Endodermal cell (in vitro differentiated cells): Measurements from ENCODE around the gene CDH23. TPM values are rescaled to one million over a fixed set of nuclear protein-coding genes. Genes with fewer than 3 reads are reported as not detected.

Experiments
- DNase-seq: peaks from one replicate; pipeline ENCODE4 v3.0.0-alpha.2; 2017
- H3K27ac ChIP-seq: 2 replicates; pipeline ENCODE4 v1.5.1; 2013; ENCODE audit warnings: mild to moderate bottlenecking, low read depth, low read length, moderate library complexity
- H3K27me3 ChIP-seq: 2 replicates; pipeline ENCODE4 v1.6.1; 2013; ENCODE audit warnings: mild to moderate bottlenecking, low read length, moderate library complexity; ENCODE audit not compliant: insufficient read depth, control insufficient read depth, poor library complexity, severe bottlenecking
- H3K36me3 ChIP-seq: 2 replicates; pipeline ENCODE4 v1.7.0; 2013; ENCODE audit warnings: mild to moderate bottlenecking, low read length, moderate library complexity; ENCODE audit not compliant: control insufficient read depth, insufficient read depth
- H3K4me1 ChIP-seq: one replicate; pipeline ENCODE4 v1.7.0; 2013; ENCODE audit warnings: low read length; ENCODE audit not compliant: control insufficient read depth, insufficient read depth
- H3K4me3 ChIP-seq: 2 replicates; pipeline ENCODE4 v1.5.1; 2013; ENCODE audit warnings: mild to moderate bottlenecking, low read length, moderate library complexity
- H3K9ac ChIP-seq: 2 replicates; pipeline ENCODE4 v1.6.1; 2013; ENCODE audit warnings: mild to moderate bottlenecking, low read length, moderate library complexity; ENCODE audit not compliant: poor library complexity, severe bottlenecking; ENCODE audit errors: extremely low read depth
- H3K9me3 ChIP-seq: 2 replicates; pipeline ENCODE4 v1.6.1; 2013; ENCODE audit warnings: mild to moderate bottlenecking, low read length, moderate library complexity; ENCODE audit not compliant: control insufficient read depth
- H3K27ac Mint-ChIP-seq: 2 replicates; pipeline ENCODE4 v1.8.0; 2020; ENCODE audit warnings: mixed read lengths
- H3K27me3 Mint-ChIP-seq: 2 replicates; pipeline ENCODE4 v1.8.0; 2021; ENCODE audit warnings: mild to moderate bottlenecking, mixed read lengths; ENCODE audit not compliant: insufficient read depth
- H3K36me3 Mint-ChIP-seq: 2 replicates; pipeline ENCODE4 v1.8.0; 2020; ENCODE audit warnings: low read depth, mixed read lengths
- H3K4me1 Mint-ChIP-seq: 2 replicates; pipeline ENCODE4 v1.8.0; 2020; ENCODE audit warnings: mixed read lengths
- H3K4me3 Mint-ChIP-seq: 2 replicates; pipeline ENCODE4 v1.8.0; 2020; ENCODE audit warnings: mild to moderate bottlenecking, moderate library complexity, mixed read lengths
- H3K9me3 Mint-ChIP-seq: 2 replicates; pipeline ENCODE4 v1.8.0; 2020; ENCODE audit warnings: mild to moderate bottlenecking, mixed read lengths
- WGBS, 2 experiments: methylation state at CpG; one replicate each; pipeline versions ENCODE4 v1.1.5 to v1.1.7; 2013; ENCODE audit warnings: missing lambda C conversion rate in 2 of 2, mixed read lengths in 1 of 2; ENCODE audit not compliant: insufficient coverage in 1 of 2, insufficient read length in 1 of 2; 5-methylcytosine and 5-hydroxymethylcytosine counted together
- total RNA-seq, 2 donors: library from RNA; stranded (reverse); fragmentation: NEBNext Ultra II Directional in 1 of 2; extraction: Animal tissue kit (Norgen Biotek cat#: 25700) in 1 of 2; gene quantifications; 2 replicates in 1 of 2; 3 replicates in 1 of 2; pipeline ENCODE4 v1.2.1, GENCODE V29; 2021
- TF ChIP-seq, protein P1 (sequence below): fragments of 200-600 bp; sonication (generic); conservative IDR thresholded peaks from 2 replicates; pipeline ENCODE4 v1.5.0; 2021; ENCODE audit warnings: antibody characterized with exemption, mild to moderate bottlenecking

The CDH23 gene
- total RNA-seq, 2 donors from 2014 or later = 2.1 to 4.2 TPM

DNA sequence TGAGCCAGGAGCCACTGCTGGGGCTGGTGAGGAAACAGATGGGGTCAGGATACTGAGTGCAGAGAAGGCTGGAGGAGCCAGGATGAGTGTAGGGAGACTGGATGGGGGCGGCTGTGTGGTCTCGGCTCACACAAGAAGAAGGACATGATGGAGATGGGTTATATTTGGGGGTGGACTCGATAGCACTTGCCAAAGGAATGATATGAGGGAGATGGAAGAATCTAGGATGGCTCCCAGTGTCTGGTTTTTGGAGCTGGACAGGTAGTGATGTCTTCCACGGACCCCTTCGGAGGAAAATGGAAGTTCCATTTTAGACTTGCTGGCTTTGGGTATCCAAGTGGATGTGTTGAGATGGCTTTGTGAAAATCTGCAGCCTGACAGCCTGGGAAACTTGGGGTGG, 83.9 kb downstream of the CDH23 start:
- Histone ChIP-seq H3K9me3 (no peaks in the 10 kb centered on the region), H3K27me3 (no peaks in the 10 kb centered on the region), H3K27ac (no peak overlapping the region), H3K36me3 (no peaks in the 10 kb centered on the region), H3K4me1 (no peaks in the 10 kb centered on the region), H3K9ac (no peak overlapping the region), H3K4me3 (no peak overlapping the region)
- Mint-ChIP-seq H3K4me1 (no peaks in the 10 kb centered on the region), H3K4me3 (no peak overlapping the region), H3K9me3 (no peaks in the 10 kb centered on the region), H3K27ac (no peak overlapping the region), H3K27me3 (peaks cover 6% of the 10 kb centered on the region), H3K36me3 (no peaks in the 10 kb centered on the region)
- TF ChIP-seq, protein P1, sequence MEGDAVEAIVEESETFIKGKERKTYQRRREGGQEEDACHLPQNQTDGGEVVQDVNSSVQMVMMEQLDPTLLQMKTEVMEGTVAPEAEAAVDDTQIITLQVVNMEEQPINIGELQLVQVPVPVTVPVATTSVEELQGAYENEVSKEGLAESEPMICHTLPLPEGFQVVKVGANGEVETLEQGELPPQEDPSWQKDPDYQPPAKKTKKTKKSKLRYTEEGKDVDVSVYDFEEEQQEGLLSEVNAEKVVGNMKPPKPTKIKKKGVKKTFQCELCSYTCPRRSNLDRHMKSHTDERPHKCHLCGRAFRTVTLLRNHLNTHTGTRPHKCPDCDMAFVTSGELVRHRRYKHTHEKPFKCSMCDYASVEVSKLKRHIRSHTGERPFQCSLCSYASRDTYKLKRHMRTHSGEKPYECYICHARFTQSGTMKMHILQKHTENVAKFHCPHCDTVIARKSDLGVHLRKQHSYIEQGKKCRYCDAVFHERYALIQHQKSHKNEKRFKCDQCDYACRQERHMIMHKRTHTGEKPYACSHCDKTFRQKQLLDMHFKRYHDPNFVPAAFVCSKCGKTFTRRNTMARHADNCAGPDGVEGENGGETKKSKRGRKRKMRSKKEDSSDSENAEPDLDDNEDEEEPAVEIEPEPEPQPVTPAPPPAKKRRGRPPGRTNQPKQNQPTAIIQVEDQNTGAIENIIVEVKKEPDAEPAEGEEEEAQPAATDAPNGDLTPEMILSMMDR = no peak
- 88 to 90% methylated on average over 2 to 5 of the region's 5 CpGs for WGBS, 2 experiments
- no peak for DNase-seq

DNA sequence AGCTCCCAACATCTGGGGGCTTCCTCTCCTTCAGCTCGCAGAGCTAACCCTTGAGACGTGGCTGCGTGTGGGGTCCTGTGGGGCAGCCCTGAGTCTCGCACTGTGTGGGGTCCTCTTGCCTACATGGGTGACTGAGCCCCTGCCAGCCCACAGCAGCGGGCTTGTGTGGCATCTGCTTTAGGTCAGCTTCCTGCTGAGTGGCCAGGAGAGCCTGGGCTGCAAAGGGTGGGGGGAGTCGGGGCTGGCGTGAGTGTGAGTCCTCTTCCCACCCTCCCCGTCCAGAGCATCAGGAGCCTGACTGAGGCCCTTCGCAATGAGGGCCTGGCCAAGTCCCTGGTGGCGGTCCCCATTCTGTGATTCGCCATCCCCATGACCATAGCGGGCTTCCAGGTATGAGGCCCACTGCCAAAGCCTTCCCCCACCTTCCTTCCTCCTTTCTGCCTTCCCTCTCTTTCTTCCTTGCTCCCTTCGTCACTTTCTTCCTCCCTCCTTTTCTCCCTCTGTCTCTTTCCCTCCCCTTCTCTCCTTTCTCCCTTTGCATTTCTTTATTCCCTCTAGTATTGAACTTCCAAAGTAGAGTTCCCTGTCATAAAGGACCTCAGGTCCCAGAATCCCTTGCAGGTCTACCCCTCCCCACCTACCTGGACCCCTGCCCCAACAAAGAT, 85.2 kb downstream of the CDH23 start:
- H3K4me1 ChIP-seq = no peaks in the 10 kb centered on the region
- no peaks in the 10 kb centered on the region for H3K36me3 ChIP-seq
- no peak overlapping the region for H3K27ac ChIP-seq
- WGBS, 2 experiments = 88 to 89% methylated on average over 5 to 13 of the region's 13 CpGs
- no peak overlapping the region for H3K27ac Mint-ChIP-seq
- peaks cover 6% of the 10 kb centered on the region for H3K27me3 Mint-ChIP-seq
- no peaks in the 10 kb centered on the region for H3K9me3 Mint-ChIP-seq
- H3K4me3 Mint-ChIP-seq = no peak overlapping the region
- H3K27me3 ChIP-seq = no peaks in the 10 kb centered on the region
- no peaks in the 10 kb centered on the region for H3K4me1 Mint-ChIP-seq
- H3K9ac ChIP-seq = no peak overlapping the region
- DNase-seq = no peak
- H3K36me3 Mint-ChIP-seq = no peaks in the 10 kb centered on the region
- no peaks in the 10 kb centered on the region for H3K9me3 ChIP-seq
- H3K4me3 ChIP-seq = no peak overlapping the region
- TF ChIP-seq, protein P1 = no peak

DNA sequence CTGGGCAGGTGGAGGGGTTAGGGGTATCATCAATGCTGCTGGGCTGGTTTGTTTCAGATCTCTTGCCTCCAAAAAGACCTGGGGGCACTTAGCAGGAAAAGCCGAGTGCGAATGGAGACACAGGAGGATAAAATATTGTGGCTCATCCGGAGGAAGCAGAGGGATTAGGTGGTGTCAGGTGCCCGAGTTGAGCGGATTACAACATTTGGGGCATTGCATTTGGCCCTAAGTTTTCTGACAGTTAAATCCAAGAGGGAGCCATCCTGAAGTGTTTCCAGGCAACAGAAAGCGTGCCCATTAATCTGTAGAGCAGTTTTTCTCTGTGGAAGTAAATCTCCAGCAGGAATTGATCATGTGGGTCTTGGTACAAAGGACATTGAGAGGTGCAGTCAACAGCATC, 85.9 kb downstream of the CDH23 start:
- Mint-ChIP-seq H3K27me3 (peaks cover 6% of the 10 kb centered on the region), H3K9me3 (no peaks in the 10 kb centered on the region)

More for the DNA sequence above, 85.9 kb downstream of the CDH23 start:
- Histone ChIP-seq H3K9me3 (no peaks in the 10 kb centered on the region), H3K27me3 (no peaks in the 10 kb centered on the region), H3K4me3 (no peak overlapping the region), H3K9ac (no peak overlapping the region), H3K27ac (no peak overlapping the region), H3K36me3 (no peaks in the 10 kb centered on the region), H3K4me1 (no peaks in the 10 kb centered on the region)
- no peak for DNase-seq
- H3K4me3 Mint-ChIP-seq = no peak overlapping the region
- no peaks in the 10 kb centered on the region for H3K4me1 Mint-ChIP-seq
- no peaks in the 10 kb centered on the region for H3K36me3 Mint-ChIP-seq
- TF ChIP-seq, protein P1 = no peak
- H3K27ac Mint-ChIP-seq = no peak overlapping the region
- WGBS, 2 experiments = 93 to 96% methylated on average over 6 of the region's 6 CpGs
